GM12865 (cell line): ENCODE results near the gene MASP2.

ENCODE experiments used
- DNase-seq: peaks from one replicate; pipeline ENCODE4 v3.0.0; 2010; ENCODE audit warnings: low read depth
- H3K4me3 ChIP-seq: 2 replicates; pipeline ENCODE4 v1.5.1; 2011; ENCODE audit warnings: mild to moderate bottlenecking, low read depth, low read length, control low read depth
- TF ChIP-seq, protein P1 (sequence below): IDR thresholded peaks from 2 replicates; pipeline ENCODE4 v1.5.1; 2011; ENCODE audit warnings: low read length, control low read depth, low read depth, inconsistent platforms; ENCODE audit not compliant: insufficient read depth; ENCODE audit errors: missing control alignments

Gene MASP2

DNA sequence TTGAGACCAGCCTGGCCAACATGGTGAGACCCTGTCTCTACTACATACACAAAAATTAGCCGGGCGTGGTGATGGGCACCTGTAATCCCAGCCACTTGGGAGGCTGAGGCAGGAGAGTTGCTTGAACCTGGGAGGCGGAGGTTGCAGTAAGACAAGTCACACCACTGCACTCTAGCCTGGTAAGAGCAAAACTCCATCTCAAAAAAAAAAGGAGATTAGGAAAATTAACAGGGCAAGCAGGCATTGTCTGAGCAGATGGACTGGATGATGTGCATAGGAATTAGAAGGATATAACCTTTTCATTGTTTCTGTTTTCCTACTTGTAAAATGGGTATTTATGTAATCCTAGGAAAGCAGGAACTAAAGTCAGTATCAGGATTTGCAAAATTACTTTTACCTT is 19.0 kb downstream of the MASP2 start:
- no peak overlapping the region for H3K4me3 ChIP-seq
- TF ChIP-seq, protein P1, sequence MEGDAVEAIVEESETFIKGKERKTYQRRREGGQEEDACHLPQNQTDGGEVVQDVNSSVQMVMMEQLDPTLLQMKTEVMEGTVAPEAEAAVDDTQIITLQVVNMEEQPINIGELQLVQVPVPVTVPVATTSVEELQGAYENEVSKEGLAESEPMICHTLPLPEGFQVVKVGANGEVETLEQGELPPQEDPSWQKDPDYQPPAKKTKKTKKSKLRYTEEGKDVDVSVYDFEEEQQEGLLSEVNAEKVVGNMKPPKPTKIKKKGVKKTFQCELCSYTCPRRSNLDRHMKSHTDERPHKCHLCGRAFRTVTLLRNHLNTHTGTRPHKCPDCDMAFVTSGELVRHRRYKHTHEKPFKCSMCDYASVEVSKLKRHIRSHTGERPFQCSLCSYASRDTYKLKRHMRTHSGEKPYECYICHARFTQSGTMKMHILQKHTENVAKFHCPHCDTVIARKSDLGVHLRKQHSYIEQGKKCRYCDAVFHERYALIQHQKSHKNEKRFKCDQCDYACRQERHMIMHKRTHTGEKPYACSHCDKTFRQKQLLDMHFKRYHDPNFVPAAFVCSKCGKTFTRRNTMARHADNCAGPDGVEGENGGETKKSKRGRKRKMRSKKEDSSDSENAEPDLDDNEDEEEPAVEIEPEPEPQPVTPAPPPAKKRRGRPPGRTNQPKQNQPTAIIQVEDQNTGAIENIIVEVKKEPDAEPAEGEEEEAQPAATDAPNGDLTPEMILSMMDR = no peak
- DNase-seq = no peak

DNA sequence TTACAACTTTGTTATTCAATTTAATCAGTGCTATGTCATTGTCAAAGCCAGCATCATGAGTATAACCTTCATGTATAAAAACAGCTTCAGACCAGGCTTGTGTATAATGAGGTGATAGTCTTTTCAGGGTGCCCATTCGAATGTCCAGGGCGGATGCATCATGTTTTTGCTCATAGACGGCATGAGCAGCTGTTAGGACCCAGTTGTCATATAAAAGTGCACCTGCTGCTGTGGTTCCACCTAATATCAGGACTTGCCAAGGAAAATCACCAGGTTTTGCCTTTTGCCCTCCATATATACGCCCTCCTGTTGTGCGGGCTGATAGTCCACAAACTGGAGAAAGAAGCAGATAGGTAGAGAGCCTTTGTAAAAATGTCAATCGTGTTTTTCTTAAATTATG is 19.7 kb downstream of the MASP2 start:
- no peak overlapping the region for H3K4me3 ChIP-seq
- TF ChIP-seq, protein P1 = no peak
- no peak for DNase-seq

DNA sequence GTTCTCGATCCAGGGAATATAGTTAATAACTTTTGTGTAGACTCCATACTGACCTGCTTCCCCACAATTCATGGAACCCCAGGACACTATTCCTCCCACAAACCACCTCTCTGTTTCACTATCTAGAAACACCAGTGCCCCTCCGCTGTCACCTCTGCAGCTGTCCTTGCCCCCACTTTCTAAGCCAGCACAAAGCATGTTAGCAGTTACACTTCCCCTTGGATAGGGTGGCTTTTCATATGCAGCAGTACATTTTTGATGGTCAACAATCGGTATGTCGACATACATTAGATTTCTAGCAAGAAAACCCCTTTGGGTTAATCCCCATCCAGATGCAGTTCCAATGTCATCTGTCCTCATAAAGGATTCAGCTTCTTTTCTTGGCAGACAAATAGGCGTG is 20.1 kb downstream of the MASP2 start:
- TF ChIP-seq, protein P1 = no peak
- no peak for DNase-seq
- no peak overlapping the region for H3K4me3 ChIP-seq

DNA sequence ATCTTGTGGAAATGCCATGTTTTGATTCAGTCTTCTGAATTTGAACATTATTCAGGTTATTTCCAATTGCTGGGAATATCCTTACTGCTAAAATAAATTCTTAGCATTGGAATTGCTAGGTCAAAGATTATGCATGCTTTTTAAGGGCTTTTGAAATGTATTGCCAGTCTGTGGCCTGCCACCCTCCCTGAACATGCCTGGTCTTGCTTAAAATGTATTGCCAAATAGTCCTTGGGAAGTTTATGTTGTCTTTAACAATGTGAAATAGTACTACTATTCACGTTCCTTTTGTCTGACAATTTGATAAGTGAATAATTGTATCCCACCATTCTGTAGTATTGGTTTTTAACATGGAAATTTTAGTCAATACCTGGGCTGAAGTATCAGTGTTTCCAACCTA is 21.0 kb downstream of the MASP2 start:
- TF ChIP-seq, protein P1 = no peak
- no peak overlapping the region for H3K4me3 ChIP-seq
- no peak for DNase-seq

DNA sequence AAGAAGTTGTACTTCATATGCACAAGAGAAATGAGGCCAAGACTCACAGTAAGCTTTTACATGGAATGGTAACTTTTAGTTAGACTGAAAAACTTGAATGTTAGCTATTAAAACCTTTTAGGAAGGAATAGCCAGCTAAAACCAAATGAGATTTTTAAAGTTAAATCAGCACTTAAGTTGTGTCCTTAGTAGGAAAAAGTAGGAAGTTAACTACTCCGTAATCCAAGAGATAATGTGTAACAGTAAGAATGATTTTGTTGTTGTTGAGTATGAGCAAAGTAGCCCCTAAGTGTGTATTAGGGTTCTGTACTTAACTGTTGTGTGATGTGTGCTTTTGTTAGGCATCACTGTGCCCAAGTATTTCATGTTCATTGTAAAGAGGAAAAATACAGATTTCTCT is 21.4 kb downstream of the MASP2 start:
- no peak for DNase-seq
- H3K4me3 ChIP-seq = no peak overlapping the region
- TF ChIP-seq, protein P1 = no peak

DNA sequence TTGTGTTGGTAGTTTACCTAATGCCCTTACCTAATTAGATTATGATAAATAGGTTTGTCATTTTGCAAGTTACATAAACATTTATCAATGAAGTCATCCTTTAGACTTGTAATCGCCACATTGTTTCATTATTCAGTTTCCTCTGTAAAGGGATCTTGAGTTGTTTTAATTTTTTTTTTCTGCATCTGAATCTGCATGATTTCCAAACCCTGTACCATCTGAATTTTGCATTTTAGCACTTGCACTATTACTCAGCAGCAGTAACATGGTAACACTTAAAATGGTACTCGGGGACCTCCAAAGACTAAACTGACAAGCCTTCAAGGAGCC is 22.2 kb downstream of the MASP2 start:
- TF ChIP-seq, protein P1 = no peak
- DNase-seq = no peak
- H3K4me3 ChIP-seq = no peak overlapping the region

DNA sequence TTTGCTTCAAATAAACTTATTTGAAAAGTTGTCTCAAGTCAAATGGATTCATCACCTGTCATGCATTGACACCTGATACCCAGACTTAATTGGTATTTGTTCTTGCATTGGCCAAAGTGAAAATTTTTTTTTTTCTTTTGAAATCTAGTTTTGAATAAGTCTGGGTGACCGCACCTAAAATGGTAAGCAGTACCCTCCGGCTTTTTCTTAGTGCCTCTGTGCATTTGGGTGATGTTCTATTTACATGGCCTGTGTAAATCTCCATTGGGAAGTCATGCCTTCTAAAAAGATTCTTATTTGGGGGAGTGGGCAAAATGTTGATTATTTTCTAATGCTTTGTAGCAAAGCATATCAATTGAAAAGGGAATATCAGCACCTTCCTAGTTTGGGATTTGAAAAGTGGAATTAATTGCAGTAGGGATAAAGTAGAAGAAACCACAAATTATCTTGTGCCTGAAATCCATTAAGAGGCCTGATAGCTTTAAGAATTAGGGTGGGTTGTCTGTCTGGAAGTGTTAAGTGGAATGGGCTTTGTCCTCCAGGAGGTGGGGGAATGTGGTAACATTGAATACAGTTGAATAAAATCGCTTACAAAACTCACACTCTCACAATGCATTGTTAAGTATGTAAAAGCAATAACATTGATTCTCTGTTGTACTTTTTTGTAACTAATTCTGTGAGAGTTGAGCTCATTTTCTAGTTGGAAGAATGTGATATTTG is 22.7 kb downstream of the MASP2 start:
- TF ChIP-seq, protein P1 = no peak
- no peak overlapping the region for H3K4me3 ChIP-seq
- DNase-seq = no peak
